Sigmoid colon (tissue), 7 donors: ENCODE data around the gene NAT9. TPM values are rescaled to one million over a fixed set of nuclear protein-coding genes. Genes with fewer than 3 reads are reported as not detected.

Source experiments
- DNase-seq: peaks from one replicate; pipeline ENCODE4 v3.0.0-alpha.2; 2019
- H3K27ac ChIP-seq, 4 donors: fragments of 200-600 bp; sonication (generic); one replicate each; pipeline ENCODE4 v1.5.1; 2016 to 2019; ENCODE audit warnings: mild to moderate bottlenecking in 1 of 4
- H3K27me3 ChIP-seq, 3 donors: fragments of 200-600 bp; sonication (generic); one replicate each; pipeline ENCODE4 v1.5.1; 2019; ENCODE audit warnings: mild to moderate bottlenecking in 1 of 3
- H3K36me3 ChIP-seq, 4 donors: fragments of 200-600 bp; sonication (generic); one replicate each; pipeline ENCODE4 v1.5.1; 2016 to 2019
- H3K4me1 ChIP-seq, 4 donors: fragments of 200-600 bp; sonication (generic); one replicate each; pipeline ENCODE4 v1.5.1; 2017 to 2019
- H3K4me3 ChIP-seq, 4 donors: fragments of 200-600 bp; sonication (generic); one replicate each; pipeline ENCODE4 v1.5.1; 2017 to 2019; ENCODE audit warnings: mild to moderate bottlenecking in 2 of 4, moderate library complexity in 1 of 4
- H3K9me3 ChIP-seq, 4 donors: fragments of 200-600 bp in 3 of 4; sonication (generic) in 3 of 4; one replicate each; pipeline versions ENCODE4 v1.5.1 to v1.6.1; 2013 to 2019
- EP300 ChIP-seq, 4 donors: sonication (generic); formaldehyde crosslinking; IDR thresholded peaks; one replicate each; pipeline ENCODE4 v1.6.1; 2017; ENCODE audit warnings: antibody characterized with exemption in 4 of 4
- POLR2A ChIP-seq, 2 donors: fragments of 450-650 bp; IDR thresholded peaks; one replicate each; pipeline ENCODE4 v1.6.1; 2016; ENCODE audit warnings: antibody characterized with exemption in 2 of 2, mild to moderate bottlenecking in 2 of 2, moderate library complexity in 2 of 2
- POLR2AphosphoS5 ChIP-seq, 4 donors: sonication (generic); formaldehyde crosslinking; IDR thresholded peaks; one replicate each; pipeline ENCODE4 v1.6.1; 2017; ENCODE audit warnings: antibody characterized with exemption in 4 of 4
- WGBS, 2 donors: extraction: QIAGEN DNeasy Blood & Tissue Kit; methylation state at CpG; one replicate each; pipeline ENCODE4 v1.1.7; 2013; 5-methylcytosine and 5-hydroxymethylcytosine counted together
- intact Hi-C: fragments of 100-400 bp; cut with DNase I; formaldehyde crosslinking; loops from one replicate; pipeline ENCODE4 v1.15.1; 2023
- polyA plus RNA-seq, 3 donors: library from polyadenylated mRNA; stranded (reverse); fragments of 200-250 nt; gene quantifications; one replicate each; pipeline ENCODE4 v1.2.3, GENCODE V29; 2013
- total RNA-seq, 4 donors: library from RNA; depleted of rRNA; stranded (reverse); fragments of >200 nt; gene quantifications; one replicate each; pipeline ENCODE4 v1.1.0, GENCODE V29; 2016
- TF ChIP-seq, protein P1 (sequence below), 4 experiments: fragments of 450-650 bp in 3 of 4; fragments of 200-600 bp in 1 of 4; IDR thresholded peaks; one replicate each; pipeline ENCODE4 v1.5.1; 2016 to 2019; ENCODE audit warnings: antibody characterized with exemption in 4 of 4, mild to moderate bottlenecking in 3 of 4, moderate library complexity in 2 of 4
- donor health status: healthy with polysubstance abuse.
- donor health status: Bipolar disorder and iron deficiency.
- donor health status: healthy.

NAT9 gene
- total and polyA plus RNA-seq, 7 donors, result 11.3 to 36.4 (median 16.1) TPM

- Histone ChIP-seq H3K27ac (no peak overlapping the region), H3K36me3 (peaks cover 0 to 37% (median 0%) of the 10 kb centered on the region in 4 donors), H3K4me3 (no peak overlapping the region), H3K9me3 (no peaks in the 10 kb centered on the region), H3K4me1 (no peaks in the 10 kb centered on the region), H3K27me3 (no peaks in the 10 kb centered on the region)
- TF ChIP-seq, protein P1, sequence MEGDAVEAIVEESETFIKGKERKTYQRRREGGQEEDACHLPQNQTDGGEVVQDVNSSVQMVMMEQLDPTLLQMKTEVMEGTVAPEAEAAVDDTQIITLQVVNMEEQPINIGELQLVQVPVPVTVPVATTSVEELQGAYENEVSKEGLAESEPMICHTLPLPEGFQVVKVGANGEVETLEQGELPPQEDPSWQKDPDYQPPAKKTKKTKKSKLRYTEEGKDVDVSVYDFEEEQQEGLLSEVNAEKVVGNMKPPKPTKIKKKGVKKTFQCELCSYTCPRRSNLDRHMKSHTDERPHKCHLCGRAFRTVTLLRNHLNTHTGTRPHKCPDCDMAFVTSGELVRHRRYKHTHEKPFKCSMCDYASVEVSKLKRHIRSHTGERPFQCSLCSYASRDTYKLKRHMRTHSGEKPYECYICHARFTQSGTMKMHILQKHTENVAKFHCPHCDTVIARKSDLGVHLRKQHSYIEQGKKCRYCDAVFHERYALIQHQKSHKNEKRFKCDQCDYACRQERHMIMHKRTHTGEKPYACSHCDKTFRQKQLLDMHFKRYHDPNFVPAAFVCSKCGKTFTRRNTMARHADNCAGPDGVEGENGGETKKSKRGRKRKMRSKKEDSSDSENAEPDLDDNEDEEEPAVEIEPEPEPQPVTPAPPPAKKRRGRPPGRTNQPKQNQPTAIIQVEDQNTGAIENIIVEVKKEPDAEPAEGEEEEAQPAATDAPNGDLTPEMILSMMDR (IDR thresholded peaks at IDR 0.05), result no peak
- TF ChIP-seq EP300 (IDR thresholded peaks at IDR 0.05) (no peak), POLR2AphosphoS5 (IDR thresholded peaks at IDR 0.05) (no peak), POLR2A (IDR thresholded peaks at IDR 0.05) (no peak)
- 78 to 91% methylated on average over 5 of the region's 5 CpGs for WGBS, 2 donors
- intact Hi-C loops, result no loop called here
- no peak for DNase-seq
Measured at GRCh38 chr17:74784125-74784810, 8.1 kb upstream of the NAT9 start.

GRCh38 chr17:74782571-74782970 lies 6.4 kb upstream of the NAT9 start:
- H3K27ac ChIP-seq, result no peak overlapping the region
- intact Hi-C loops, result no loop called here
- no peaks in the 10 kb centered on the region for H3K9me3 ChIP-seq
- H3K4me3 ChIP-seq, result no peak overlapping the region
- DNase-seq, result no peak
- 93 to 94% methylated on average over 5 of the region's 5 CpGs for WGBS, 2 donors
- H3K4me1 ChIP-seq, result peaks cover 0 to 8% (median 2%) of the 10 kb centered on the region in 4 donors
- TF ChIP-seq, protein P1 (IDR thresholded peaks at IDR 0.05), result no peak
- TF ChIP-seq EP300 (IDR thresholded peaks at IDR 0.05) (no peak), POLR2A (IDR thresholded peaks at IDR 0.05) (no peak), POLR2AphosphoS5 (IDR thresholded peaks at IDR 0.05) (no peak)
- peaks cover 0 to 29% (median 0%) of the 10 kb centered on the region in 4 donors for H3K36me3 ChIP-seq
- no peaks in the 10 kb centered on the region for H3K27me3 ChIP-seq

GRCh38 chr17:74780443-74781238 lies 4.5 kb upstream of the NAT9 start:
- WGBS, 2 donors, result 62 to 65% methylated on average over 7 of the region's 7 CpGs
- intact Hi-C loops, result no loop called here
- H3K27me3 ChIP-seq, result no peaks in the 10 kb centered on the region
- H3K4me3 ChIP-seq, result no peak overlapping the region
- H3K9me3 ChIP-seq, result no peaks in the 10 kb centered on the region
- TF ChIP-seq EP300 (IDR thresholded peaks at IDR 0.05), result no peak
- peaks cover 0 to 25% (median 0%) of the 10 kb centered on the region in 4 donors for H3K36me3 ChIP-seq
- peaks cover 0 to 22% (median 12%) of the 10 kb centered on the region in 4 donors for H3K4me1 ChIP-seq
- H3K27ac ChIP-seq, result no peak overlapping the region
- no peak for DNase-seq

- peaks cover 0 to 29% (median 18%) of the 10 kb centered on the region in 4 donors for H3K4me1 ChIP-seq
- intact Hi-C loops, result loop anchor here (5.0 kb wide), 1 partner anchor 92 kb away; the partner anchor contains the start of gene FDXR
Measured at GRCh38 chr17:74779948-74780400, 3.8 kb upstream of the NAT9 start.

DNA sequence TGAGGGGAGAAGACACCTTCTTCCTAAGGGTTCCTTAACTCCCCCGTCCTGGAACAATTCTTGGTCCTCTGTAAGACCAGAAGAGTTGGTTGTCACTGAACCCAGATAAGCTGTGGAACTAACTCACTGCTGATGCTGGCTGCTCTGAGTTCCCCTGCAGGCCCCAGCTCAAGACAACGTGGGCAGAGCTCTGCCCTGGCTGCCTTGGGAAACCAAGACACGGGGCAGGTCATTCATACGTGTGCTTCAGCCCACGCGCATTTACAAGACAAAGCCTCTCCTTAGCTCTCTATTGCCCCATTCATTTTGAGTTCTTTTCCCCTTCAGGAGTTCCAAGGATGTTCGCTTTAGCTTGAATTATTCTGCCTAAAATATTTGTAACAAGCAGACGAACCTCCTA lies 3.4 kb upstream of the NAT9 start:
- H3K27me3 ChIP-seq, result no peaks in the 10 kb centered on the region
- WGBS, 2 donors, result 75 to 89% methylated on average over 8 of the region's 8 CpGs
- intact Hi-C loops, result loop anchor here (5.0 kb wide), 1 partner anchor 93 kb away; the partner anchor contains the start of gene FDXR
- no peak for DNase-seq
- H3K9me3 ChIP-seq, result no peaks in the 10 kb centered on the region
- H3K4me1 ChIP-seq, result peaks cover 0 to 32% (median 21%) of the 10 kb centered on the region in 4 donors
- no peak overlapping the region for H3K4me3 ChIP-seq
- H3K36me3 ChIP-seq, result peaks cover 0 to 20% (median 0%) of the 10 kb centered on the region in 4 donors
- H3K27ac ChIP-seq, result peak overlapping the region in 1 of 4 donors; percentile 10
- TF ChIP-seq, protein P1 (IDR thresholded peaks at IDR 0.05), result no peak
- TF ChIP-seq POLR2A (IDR thresholded peaks at IDR 0.05) (no peak), POLR2AphosphoS5 (IDR thresholded peaks at IDR 0.05) (no peak), EP300 (IDR thresholded peaks at IDR 0.05) (no peak)

More at GRCh38 chr17:74779948-74780400, 3.8 kb upstream of the NAT9 start:
- H3K9me3 ChIP-seq, result no peaks in the 10 kb centered on the region
- H3K4me3 ChIP-seq, result no peak overlapping the region
- peaks cover 0 to 20% (median 0%) of the 10 kb centered on the region in 4 donors for H3K36me3 ChIP-seq
- H3K27ac ChIP-seq, result peak overlapping the region in 1 of 4 donors; percentile 10
- no peak for TF ChIP-seq EP300 (IDR thresholded peaks at IDR 0.05)
- TF ChIP-seq POLR2AphosphoS5 (IDR thresholded peaks at IDR 0.05), result peak in 1 of 4 donors; percentile 52
- peak; percentile 74 for DNase-seq
- H3K27me3 ChIP-seq, result no peaks in the 10 kb centered on the region
- 65 to 83% methylated on average over 11 of the region's 11 CpGs for WGBS, 2 donors
